Measurements from ENCODE around the gene LPIN3.

The LPIN3 gene

DNA sequence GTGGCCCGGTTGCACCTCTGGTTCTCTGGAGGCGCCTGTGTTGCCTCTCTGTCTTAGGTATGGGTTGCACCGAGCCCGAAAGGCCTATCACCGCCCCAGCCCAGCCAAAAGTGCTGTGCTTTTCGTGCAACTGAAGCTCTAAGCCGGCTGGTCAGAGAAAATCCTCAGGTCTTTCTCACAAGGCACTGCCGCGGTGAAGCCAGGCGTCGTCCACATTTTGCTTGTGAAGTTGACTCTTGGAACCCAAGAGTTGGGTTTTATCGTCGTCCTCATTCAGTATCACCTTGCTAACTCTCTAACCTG is 26.7 kb downstream of the LPIN3 start:
- no peak for DNase-seq

DNA sequence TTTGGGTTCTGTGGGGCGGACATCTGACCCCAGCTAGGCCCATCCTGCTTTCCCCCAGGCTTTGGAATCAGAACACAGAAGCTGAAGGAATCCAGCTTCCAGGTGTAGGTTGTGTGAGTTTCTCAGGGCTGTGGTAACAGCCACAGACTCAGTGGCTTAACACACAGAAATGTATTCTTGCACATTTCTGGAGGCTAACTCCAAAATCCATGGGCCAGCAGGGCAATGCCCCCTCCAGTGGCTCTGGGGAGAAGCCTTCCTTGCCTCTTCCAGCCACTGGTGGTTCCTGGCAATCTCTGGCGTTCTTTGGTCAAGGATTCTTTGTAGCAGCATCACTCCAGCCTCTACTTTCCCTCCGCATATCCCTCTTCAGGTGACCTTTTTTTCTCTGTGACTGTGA is 27.3 kb downstream of the LPIN3 start:
- no peak for DNase-seq

DNA sequence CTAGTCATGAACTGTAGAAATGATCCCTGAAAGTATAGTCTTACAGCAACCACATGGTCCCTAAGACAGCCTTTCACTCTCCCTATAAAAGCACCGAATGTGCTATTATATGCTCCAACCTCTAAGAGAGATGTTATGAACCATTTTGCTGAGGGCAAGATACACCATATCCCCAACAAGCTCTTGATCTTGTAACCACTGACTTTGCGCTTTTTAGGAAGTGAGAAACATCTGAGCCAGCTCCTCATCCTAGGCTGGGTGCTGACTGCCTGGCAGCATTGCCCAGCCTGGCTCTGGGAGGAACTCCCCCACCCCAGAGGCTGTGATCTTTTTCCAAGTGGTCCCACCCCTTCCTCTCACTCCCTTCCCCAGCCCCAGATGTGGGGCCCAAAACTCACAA is 29.1 kb downstream of the LPIN3 start:
- no peak for DNase-seq

DNA sequence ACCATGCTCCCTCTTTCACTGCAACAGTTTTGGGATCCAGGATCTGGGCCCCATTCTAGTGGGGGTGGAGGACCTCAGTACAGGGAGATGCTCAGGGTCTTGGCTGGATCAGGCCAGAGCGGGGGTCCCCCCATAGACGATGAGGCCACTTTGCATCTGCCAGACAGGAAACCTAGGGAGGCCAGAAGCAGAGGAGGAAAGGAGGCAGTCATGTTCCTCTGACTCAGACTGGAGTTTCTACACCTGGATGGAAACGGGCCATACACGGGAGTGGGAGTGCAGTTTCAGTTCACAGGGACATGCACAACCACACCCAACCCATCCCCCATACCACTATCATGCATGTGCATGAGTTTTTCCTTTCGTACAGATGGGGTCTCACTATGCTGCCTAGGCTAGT is 29.6 kb downstream of the LPIN3 start:
- DNase-seq = no peak

DNA sequence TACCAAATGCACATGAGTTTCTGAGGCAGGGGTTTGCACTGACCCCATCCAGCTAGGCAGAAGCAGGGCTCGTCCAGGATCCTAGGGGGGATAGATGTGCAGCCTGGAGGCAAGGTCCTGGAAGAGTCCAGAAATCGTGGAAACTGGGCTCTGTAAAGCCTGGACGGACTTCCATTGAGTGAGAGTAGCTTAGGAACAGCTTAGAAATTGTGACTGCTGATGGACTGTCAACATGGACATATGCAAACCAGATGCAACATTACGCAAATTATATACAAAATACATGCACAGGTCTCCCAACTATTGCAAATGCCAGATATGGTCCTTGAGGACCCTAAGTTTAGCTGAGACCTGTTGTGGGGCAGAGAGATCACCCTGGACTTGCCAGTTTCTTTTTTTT is 30.8 kb downstream of the LPIN3 start:
- no peak for DNase-seq

DNA sequence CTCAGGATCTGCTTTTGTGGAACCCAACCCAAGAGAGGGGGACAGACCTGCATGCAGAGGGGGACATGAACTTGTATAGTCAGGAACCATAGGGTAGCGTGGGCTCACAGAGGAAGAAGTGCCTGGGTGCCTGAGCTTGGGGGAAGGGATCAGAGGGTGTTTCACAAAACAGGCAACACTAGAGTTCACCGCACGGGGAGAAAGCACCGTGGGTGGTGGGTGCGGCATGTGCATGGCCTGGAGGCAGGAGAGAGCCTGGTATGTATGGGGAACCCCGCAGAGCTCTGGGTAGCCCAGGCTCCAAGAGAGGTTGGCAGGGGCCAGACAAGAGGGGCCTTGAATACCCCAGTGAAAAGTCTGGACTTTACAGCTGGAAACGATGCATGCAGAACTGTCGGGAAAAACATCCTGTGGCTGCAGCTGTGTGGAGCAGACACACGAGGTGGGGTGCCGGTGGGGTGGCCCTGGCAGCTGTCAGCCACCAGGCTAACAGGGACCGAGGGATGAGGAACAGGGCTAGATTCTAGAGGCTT is 32.7 kb downstream of the LPIN3 start:
- no peak for DNase-seq

DNA sequence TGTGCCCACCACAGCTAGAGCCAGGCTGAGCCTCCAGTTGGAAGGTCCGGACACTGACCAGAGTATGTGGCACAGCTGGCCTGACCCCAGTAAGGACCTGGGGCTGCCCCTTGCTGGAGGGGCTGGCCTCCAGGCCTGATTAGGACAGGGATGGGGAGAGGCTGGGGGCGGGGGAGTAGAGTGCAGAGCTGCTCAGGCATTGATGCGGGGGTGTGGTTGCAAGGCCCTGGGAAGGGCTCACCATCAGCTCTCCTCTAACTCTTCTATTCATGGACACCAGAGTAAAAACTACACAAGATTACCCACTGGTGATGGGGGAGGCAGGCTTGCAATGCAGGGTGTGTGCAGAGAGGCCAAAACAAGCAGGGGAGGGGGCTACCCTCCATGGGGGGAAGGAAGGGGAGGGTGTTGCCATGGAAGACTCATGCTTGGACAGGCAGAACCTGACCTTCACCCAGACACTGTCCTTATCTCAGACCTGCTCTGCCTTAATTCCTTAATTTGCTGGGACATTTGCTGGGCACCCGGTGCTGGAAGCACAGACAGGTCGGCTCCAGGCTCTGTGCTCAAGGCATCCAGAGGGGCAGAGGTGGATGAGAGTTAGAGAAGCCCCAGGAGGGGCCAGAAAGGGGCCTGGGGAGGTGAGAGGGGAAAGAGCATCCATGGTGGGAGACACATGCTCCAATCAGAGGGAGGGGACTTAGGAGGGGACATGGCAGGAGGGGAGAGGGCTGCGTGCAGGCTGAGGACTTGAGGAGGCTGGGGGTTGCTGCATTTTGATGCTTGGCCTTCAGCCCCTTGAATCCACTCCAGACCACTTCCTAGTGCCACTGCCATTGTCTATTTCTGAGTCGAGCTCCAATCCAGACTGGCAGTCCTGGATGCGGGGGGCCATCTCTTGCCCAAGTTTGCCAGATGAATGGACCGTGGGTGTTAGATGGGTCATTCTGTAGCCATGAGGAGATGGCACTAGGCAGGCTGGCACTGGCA is 33.6 kb downstream of the LPIN3 start:
- no peak for DNase-seq

DNA sequence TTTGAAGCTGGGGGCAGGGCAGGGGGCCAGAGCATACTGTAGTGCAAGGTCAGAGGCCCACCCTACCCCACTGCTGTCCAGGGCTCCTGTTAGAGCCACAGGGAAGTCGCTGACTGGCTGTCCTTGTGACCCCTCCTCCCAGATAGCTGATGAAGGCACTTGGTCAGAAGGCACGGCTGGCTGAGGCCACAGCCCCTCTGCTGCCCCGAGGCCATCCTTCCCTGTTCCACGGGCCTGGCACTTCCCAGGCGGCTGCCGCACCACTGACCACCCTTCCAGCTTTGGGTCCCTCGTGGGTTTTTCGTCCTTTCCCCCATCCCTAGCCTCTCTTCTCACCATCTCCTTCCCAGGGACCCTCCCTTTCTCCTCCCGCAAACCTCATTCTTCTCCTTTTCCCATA is 35.2 kb downstream of the LPIN3 start:
- no peak for DNase-seq

DNA sequence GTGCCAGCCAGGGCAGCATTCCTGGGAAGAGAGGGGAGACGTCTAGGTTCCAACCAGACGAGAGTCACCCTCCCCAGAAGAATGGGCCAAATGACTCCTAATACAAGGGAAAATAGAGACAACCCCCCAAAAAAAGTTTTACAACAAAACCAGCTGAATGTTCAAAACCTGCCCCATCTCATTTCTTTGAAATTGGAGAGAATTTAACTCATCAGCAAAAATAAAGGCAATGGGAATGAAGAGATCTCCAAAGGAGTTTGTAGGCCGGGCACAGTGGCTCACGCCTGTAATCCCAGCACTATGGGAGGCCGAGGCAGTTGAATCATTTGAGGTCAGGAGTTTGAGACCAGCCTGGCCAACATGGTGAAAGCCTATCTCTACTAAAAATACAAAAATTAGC is 35.7 kb downstream of the LPIN3 start:
- no peak for DNase-seq

DNA sequence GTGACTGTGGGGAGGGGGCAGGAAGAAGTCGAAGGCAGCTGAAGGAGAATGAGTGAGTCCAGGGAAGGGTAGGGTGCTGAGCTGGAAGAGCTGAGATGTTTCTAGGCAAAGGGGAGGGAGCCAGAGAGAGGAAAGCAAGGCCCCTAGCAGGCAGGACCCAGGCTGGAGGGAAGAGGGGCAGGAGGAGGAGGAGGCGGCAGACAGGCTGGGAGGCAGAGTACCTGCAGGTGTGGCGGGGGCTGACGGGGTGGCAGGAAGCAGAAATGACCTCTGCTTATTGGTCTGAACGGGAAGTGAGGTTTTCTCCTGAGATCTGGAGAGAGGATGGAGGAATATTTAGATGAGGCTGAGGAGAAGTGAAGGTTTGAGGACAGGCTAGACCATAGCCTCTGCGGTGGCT is 36.7 kb downstream of the LPIN3 start:
- no peak for DNase-seq

DNA sequence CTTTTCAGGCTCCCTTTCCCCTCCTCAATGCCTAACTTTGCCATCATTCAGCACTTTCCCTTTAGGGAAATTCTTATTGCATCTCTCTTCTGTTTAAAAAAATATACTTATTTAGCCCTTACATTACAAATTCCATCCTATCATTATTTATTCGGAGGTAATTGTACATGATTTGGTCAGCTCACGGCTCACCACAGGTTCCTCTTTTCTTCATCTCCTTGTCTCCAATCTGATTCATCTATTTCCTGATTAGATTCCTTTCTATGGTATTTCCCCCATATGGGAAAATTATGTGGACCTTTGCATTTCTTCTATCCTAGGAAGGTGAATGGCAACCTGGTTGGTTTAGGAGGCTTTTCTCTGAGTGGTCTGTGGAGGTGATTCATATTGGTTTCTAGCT is 38.9 kb downstream of the LPIN3 start:
- no peak for DNase-seq

DNA sequence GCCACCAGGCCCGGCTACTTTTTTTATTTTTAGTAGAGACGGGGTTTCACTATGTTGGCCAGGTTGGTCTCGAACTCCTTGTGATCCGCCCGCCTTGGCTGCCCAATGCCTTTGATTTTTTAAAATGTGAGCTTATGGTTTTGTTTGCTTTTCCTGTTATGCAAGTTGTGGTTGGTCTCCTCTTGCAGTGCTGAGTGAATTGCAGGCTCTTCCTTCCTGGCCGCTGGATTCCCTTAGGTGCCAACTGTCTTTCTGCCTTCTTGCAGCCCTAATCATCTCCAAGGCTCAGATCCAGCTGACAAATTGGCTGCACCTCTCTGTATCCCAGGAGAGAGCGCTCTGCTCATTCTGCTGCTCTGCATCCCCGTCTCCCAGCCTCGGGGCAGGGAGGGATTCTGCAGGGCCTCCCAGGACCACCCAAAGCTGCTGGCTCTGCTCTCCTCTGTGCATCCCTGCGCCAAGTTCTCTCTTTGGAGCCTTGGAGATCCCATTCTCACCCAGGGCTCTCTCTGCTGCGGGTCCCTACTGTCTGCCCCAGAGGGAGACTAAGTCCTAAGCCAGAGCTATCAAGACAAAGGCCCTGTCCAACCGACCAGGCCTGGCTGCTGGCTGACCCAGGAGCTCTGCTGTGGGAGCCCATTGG is 40.1 kb downstream of the LPIN3 start:
- no peak for DNase-seq

DNA sequence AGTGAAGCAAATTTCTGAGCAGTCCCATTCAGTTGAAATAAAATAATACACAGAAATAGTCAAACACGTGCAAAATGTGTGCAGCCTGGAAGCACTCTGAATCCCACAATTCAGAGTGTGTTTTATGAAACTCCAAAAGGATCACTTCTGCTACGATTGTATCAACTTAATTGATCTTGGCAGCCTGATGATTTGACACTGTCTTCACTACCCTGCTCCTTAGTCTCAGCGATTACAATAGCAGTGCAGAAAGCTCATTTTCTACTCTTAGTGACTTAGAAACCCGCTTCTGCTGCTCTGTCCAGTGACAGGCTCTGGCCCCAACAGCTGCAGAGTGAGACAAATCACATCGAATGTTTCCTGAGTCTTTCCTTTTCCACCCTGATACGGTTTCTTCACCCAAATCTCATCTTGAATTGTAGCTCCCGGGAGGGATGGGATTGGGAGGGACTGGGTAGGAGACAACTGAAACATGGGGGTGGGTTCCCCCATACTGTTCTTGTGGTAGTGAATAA is 42.2 kb downstream of the LPIN3 start:
- no peak for DNase-seq

DNA sequence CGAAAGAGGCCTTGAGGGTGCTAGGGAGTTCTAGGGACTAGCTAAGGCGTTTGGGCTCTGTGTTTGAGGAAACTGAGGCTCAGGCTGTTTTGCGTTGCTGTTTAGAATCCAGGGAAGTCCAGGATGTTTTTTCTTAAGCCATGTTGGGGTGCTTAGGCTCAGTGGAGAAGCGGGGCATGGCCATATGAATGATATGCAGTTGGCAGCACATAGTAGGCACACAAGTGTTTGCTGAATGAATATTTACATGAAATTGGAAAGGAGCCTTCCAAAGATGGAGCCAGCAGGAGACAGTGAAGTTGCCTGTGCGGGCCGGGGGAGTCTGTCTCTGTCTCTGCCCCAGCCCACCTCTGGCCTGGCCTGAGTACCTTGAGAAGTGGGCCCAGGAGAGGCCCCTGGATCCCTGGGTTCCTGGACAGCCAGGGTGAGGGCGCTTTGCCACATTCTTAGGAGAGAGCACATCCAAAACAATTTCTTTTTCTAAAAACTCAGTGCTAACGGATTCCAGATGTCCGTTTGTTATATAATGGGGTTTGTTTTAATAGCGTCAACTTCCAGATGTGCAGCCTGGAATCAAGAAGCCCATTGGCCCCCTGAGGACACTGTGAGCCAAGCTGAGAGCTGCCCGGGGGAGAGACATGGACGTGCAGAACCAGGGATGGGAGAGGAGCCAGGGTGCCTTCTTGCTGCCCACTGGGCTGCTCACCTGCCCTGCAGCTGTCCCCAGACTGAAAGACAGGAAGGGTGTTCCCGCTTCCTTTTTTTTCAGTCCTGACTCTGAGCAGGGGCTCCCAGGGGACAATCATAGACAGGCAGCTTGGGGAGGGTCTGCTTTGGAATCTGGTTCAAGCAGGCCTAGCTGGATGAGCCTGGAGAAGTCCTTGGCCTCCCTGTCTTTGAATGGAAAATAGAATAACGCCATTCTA is 46.1 kb downstream of the LPIN3 start:
- DNase-seq = no peak

DNA sequence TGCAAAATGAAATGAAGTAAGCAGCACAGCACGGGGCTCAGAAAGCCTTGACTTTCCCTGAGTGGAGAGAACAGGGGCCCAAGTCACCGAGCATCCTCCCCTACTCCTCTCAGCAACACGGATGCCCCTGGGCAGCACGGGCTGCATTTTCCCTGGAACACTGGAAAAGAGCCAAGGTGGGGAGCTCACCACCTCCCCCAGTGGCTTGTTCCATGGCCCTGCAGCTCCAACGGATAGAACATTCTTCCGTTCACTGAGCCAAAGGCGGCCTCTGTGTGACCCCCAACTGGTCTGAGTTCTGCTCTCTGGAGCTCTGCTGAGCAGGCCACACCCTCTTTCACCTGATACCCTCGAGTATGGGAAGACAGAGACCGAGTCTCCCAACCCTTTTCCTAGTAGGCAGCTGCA is 46.8 kb downstream of the LPIN3 start:
- DNase-seq = no peak

DNA sequence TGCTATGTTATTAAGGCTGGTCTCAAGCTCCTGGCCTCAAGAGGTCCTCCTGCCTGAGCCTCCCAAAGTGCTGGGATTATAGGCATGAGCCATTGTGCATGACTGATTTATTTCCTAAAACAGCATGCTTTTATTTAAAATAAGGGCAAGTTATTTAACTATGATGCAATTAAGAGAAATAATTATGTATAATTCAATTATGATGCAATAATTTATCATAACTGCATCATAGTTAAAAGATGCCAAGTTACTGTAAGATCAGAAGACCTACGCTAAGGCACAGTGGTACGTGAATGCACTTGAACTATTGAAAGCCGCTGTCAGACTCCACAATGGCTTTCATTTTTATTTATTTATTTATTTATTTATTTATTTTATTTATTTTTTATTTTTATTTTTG is 50.3 kb downstream of the LPIN3 start:
- DNase-seq = no peak

DNA sequence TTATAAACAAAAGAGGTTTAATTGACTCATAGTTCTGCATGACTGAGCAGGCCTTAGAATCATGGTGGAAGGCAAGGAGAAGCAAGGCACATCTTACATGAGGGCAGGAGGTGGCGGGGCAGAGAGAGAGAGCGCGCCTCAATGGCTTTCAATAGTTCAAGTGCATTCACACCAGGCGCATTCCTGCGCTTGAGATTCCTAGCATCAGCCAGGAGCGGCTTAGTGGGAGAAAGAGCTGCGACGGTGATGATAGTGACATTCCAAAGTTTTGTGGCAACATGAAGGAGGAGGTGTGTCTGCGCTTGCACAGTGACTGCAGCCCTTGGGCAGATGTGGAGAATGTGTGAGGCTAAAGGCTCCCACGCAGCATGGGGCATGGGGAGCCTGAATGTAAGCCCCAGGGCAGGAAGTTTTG is 51.0 kb downstream of the LPIN3 start:
- no peak for DNase-seq

DNA sequence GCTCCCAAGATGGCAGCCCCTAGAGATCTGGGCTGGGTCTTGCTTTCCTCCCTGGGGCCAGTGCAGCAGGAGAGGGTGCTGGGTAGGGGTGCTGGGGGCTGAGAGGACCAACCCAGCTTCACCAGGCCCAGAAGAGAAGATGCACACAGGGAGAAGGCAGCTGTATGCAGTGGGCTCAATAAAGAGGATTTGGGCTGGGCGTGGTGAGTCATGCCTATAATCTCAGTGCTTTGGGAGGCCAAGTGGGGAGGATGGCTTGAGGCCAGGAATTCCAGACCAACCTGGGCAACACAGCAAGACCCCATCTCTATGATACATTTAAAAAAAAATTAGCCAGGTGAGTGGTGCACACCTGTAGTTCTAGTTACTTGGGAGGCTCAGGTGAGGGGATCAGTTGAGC is 51.7 kb downstream of the LPIN3 start:
- DNase-seq = no peak

DNA sequence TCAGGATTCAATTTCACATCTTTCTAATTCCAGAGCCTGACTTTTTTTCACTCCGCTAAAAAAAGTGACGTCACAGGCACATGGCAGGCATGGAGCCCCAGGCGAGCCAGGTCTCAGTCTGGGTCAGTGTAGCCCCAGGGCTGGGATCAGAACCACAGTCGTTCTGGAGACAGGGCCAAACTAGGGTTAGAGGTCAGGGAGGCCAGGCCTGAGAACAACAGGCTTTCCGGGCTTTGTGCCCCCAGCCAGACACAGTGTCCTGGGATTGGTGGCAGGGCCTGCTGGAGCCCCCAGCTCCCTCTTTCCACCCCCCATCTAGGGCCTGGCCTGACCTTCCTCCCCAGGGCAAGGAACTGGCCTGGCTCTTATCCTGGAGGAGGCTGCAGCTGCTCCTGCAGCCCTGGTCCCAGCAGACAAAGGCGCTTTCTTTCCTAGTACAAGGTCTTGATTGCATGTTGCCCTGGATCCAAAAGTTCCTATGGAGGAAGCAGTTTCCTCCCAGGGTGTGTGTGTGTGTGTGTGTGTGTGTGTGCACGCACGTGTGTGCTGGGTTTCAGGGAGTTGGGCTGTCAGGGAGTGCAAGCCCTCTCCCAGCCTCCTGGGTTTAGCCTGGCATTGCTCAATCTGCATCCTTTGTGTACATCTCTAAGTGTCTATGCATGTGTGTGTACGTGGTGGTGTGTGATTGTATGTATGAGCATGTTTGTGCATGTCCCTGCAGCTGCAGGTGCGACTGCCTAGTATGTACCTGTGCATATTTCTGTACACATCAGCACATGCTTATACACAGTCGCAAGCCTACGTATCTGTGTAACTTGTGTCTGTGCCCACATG is 52.5 kb downstream of the LPIN3 start:
- no peak for DNase-seq

DNA sequence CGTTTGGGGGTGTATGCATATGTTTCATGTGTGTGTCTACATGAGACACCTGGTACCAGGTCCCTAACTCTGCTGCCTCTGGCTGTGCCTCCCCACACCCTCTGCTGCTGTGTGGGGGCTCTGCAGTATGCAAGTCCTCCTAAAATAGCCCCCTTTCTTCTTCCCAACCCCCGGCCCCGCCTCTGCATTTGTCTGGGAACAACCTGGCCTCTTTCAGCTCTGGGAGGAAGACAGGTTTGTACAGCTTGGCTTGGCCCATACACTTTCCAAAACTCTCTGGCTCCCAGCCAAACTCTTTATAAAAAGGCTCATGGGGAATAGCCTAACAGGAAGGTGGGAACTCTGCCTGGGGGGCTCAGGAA is 53.1 kb downstream of the LPIN3 start:
- DNase-seq = no peak

DNA sequence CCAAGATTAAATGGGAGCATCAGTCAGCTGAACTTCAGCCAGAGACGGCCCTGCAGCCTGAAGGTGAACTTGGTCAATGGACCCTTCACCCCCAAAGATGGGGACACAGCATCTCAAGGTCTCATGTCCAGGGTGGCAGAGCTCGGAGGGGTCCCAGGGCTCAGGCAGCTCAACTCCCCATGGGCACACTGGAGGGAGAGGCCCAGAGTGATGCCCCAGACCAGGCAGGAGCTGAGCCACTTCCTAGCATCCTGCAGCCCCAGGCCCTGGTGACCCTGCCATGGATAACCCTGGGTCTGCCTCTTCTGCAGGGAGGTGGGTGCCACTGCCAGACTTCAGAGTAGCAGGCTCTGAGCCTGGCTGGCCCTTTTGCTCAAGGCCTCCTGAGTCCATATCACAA is 53.5 kb downstream of the LPIN3 start:
- no peak for DNase-seq

Measured in activated CD4-positive, alpha-beta T cell treated with anti-CD3 and anti-CD28 coated beads for 1 hour (primary cell).